HTR-8/SVneo (cell line): ENCODE results near the gene DCC.

ENCODE experiments used
- DNase-seq: peaks from one replicate; pipeline ENCODE4 v3.0.0; 2011; ENCODE audit warnings: low spot score, mixed read lengths; ENCODE audit not compliant: insufficient read length
- FAIRE-seq: peaks from 2 replicates; lab custom pipeline; 2011; peaks lifted over from hg19 to GRCh38; lab: Jason Lieb, UNC

The DCC gene

DNA sequence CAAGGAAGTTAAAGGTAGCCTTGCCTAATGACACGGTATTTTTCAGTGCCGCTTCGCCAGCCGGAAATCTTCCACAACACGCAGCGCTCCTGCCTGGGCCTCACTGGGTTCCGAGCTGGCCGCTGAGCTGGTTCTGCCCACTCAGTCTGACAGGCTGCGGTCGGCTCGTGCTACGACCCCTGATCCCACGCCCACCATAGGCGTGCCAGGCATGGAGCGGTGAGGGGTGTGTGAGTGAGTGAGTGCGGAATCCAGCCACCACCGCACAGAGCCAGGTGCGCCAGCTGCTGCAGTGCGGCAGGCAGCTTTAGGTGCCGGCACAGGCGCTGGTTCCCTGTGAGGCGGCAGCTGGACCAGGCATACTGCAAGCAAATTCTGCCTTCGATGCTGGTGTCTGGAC is 407.9 kb downstream of the DCC start:
- no peak for DNase-seq
- no peak for FAIRE-seq

GRCh38 chr18:52748343-52748742 is 408.3 kb downstream of the DCC start:
- FAIRE-seq: no peak
- no peak for DNase-seq

GRCh38 chr18:52749542-52749941 is 409.5 kb downstream of the DCC start:
- DNase-seq (no peak), FAIRE-seq (no peak)

GRCh38 chr18:52750995-52751394 is 411.0 kb downstream of the DCC start:
- no peak for DNase-seq
- no peak for FAIRE-seq

DNA sequence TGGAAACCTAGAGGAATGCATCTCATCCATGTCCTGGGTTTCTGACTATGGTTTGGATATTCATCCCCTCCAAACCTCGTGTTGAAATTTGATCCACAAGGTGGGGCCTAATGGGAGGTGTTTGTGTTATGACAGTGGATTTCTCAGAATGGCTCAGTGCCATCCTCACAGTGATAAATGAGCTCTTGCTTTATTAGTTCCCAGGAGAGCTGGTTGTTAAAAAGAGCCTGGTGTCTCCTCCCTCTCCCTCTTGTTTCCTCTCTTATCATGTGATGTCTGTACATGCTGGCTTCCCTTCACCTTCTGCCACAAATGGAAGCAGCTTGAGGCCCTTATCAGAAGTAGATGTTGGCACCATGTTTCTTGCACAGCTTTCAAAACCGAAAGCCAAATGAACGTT is 424.3 kb downstream of the DCC start:
- DNase-seq (no peak), FAIRE-seq (no peak)

- FAIRE-seq: no peak
Observed at GRCh38 chr18:52766002-52766545, 426.1 kb downstream of the DCC start.

DNA sequence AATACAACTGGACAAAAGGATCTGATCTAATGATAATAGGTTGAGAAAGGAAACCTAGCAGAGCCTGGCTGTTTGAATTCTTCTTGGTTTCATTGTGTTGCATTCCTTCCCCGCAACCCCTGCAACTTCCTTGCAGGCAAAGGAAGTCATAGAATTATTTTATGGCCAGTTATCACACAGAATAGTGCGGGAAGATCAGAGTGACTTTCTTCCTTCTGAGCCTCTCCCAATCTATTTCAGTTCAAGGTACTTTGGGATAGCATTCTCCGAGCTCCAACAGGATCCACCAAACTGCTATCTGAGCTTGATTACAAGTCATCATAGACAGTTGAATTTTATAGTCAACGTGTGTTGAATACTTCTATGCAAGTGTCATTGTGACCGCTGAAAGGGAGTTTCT is 441.1 kb downstream of the DCC start:
- FAIRE-seq (no peak), DNase-seq (no peak)

More at GRCh38 chr18:52766002-52766545, 426.1 kb downstream of the DCC start:
- no peak for DNase-seq

- no peak for DNase-seq
- FAIRE-seq: no peak
Observed at GRCh38 chr18:52791321-52791720, 451.3 kb downstream of the DCC start.

- DNase-seq (no peak), FAIRE-seq (no peak)
Observed at GRCh38 chr18:52812834-52813233, 472.8 kb downstream of the DCC start.

- DNase-seq (no peak), FAIRE-seq (no peak)
Observed at GRCh38 chr18:52813635-52814416, 473.8 kb downstream of the DCC start.

- no peak for FAIRE-seq
- no peak for DNase-seq
Observed at GRCh38 chr18:52815651-52816050, 475.7 kb downstream of the DCC start.

GRCh38 chr18:52816121-52816520 is 476.1 kb downstream of the DCC start:
- FAIRE-seq: no peak

DNA sequence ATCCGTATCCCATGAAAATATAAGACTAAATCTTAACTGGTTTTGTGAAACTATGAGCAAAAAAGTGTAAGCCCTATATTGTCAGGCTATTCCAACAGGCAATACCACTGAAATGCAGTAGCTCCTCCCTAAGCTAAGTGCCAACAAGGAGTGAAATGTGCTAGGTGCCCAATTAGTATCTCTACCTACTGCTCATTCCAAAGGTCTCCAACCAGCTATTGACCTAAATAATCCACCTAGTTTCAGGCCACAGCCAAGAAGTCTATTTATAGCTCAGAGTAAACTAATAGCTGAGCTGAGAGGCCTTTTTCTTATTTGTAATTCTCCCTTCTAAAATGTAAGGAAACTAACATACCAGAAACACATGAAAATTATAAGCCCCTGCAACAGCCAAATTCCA is 482.2 kb downstream of the DCC start:
- DNase-seq (no peak), FAIRE-seq (no peak)

More at GRCh38 chr18:52816121-52816520, 476.1 kb downstream of the DCC start:
- no peak for DNase-seq

DNA sequence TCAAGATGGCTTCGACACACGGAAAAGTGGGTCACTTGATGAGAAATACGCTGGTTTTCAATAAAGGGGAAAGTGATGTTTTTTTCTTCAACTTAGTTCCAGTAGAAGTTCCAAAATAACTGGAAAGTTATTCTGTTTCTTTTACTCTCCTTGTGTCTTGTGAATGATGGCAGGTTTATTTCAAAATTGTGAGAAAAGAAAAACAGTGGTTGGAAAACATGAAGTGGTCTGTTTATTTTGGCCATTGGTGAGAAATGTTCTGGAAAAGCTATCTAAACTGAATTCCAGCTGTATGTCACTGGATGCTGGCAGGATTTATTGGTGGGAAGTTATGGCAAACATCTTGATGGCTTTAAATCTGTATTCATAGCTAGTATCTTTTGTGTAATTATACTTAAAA is 484.1 kb downstream of the DCC start:
- FAIRE-seq (no peak), DNase-seq (no peak)

DNA sequence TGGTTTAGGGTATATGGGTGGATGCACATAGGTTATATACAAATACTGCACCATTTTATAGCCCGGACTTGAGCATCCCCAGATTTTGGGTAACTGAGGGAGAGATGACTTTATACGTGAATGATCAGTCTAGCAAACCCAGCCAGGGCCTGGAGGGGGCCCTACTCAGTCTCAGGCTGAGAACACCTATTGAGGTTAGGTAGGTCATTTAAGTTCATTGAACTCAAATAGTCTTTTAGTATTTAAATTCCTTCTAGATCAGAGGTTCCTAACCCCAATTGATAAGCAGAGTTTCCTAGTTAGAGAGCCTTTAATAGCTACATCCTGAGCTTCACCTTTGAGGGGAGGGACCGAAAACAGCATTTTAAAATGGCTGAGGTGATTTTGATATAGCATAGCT is 487.0 kb downstream of the DCC start:
- FAIRE-seq (no peak), DNase-seq (no peak)

GRCh38 chr18:52829320-52829719 is 489.3 kb downstream of the DCC start:
- DNase-seq (no peak), FAIRE-seq (no peak)

GRCh38 chr18:52829876-52830405 is 489.9 kb downstream of the DCC start:
- FAIRE-seq (no peak), DNase-seq (no peak)

DNA sequence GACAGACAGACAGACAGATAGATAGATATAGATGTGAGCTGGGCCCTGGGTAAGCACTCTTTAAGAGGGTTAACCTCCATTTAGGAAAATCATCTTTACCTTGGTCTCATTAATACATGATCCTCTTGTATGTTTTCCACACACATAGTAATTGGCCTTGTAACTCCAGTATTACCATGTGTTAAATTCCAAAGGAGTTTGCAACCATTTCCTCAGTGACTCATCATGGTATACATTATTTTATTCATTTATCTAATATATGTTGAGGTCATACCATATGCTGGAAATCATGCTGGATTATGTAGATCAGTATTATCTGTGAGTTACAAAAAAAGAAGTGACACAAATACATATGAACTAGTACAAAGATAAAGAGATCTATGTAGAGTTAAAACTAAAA is 504.3 kb downstream of the DCC start:
- FAIRE-seq (no peak), DNase-seq (no peak)

GRCh38 chr18:52845036-52845435 is 505.0 kb downstream of the DCC start:
- FAIRE-seq: no peak
- no peak for DNase-seq

DNA sequence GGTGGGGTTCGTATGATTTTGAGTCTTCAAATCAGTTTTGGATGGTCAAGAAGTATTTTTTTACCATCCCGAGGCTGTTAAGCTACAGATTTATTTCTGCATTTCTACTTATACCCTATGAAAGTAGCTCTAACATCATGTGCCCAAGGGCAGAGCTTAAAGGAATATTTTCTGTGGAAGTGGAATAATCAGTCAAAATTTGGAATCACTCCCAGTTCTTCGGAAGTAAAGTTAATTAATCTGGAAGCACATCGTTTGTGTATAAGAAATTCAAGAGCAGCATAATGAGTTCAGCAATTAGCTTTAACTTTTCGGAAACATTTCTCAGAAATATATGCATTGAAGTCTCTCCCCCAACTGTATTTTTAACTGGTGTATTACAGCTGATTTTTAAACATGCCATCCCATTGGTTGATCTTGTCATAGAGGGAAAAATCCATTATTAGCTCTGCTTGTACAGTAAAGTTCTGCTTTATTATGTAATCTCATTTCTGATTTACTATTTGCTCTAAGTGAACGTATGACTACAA is 510.1 kb downstream of the DCC start:
- FAIRE-seq (no peak), DNase-seq (no peak)

GRCh38 chr18:52861558-52861957 is 521.6 kb downstream of the DCC start:
- FAIRE-seq (no peak), DNase-seq (no peak)
